Adrenal gland (tissue), 5 donors: Measurements from ENCODE around the gene RAD51AP2.

Experiments
- POLR2A ChIP-seq, 2 donors: fragments of 450-650 bp; IDR thresholded peaks; one replicate each; pipeline ENCODE4 v1.6.1; 2017; ENCODE audit warnings: antibody characterized with exemption in 2 of 2, mild to moderate bottlenecking in 2 of 2, moderate library complexity in 1 of 2
- TF ChIP-seq, protein P1 (sequence below), 6 experiments: fragments of 450-650 bp in 4 of 6; fragments of 200-600 bp in 2 of 6; sonication (generic) in 1 of 6; IDR thresholded peaks; 1 replicate in 5 of 6; 2 replicates in 1 of 6; pipeline versions ENCODE4 v1.5.1 to v1.8.0; 2016 to 2021; ENCODE audit warnings: antibody characterized with exemption in 6 of 6, mild to moderate bottlenecking in 2 of 6, moderate library complexity in 1 of 6
- donor health status: DM: no; HTN: no; CAD: no.

DNA sequence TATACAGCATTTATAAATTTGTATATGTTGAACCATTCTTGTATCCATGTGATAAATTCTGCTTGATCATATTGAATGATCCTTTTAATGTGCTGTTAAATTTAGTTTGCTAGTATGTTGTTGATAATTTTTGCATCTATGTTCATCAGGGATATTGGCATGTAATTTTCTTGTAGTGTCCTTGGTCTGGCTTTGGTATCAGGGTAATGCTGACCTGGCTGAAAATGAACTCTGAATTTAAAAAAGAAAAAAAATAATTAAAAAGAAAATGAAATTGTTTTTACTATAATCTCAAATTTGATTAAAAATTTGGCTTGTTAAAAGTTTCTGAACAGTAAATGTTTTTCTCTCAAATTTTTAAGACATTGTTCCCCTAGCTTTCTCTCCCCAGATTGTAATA lies 46.3 kb downstream of the RAD51AP2 start:
- TF ChIP-seq, protein P1, sequence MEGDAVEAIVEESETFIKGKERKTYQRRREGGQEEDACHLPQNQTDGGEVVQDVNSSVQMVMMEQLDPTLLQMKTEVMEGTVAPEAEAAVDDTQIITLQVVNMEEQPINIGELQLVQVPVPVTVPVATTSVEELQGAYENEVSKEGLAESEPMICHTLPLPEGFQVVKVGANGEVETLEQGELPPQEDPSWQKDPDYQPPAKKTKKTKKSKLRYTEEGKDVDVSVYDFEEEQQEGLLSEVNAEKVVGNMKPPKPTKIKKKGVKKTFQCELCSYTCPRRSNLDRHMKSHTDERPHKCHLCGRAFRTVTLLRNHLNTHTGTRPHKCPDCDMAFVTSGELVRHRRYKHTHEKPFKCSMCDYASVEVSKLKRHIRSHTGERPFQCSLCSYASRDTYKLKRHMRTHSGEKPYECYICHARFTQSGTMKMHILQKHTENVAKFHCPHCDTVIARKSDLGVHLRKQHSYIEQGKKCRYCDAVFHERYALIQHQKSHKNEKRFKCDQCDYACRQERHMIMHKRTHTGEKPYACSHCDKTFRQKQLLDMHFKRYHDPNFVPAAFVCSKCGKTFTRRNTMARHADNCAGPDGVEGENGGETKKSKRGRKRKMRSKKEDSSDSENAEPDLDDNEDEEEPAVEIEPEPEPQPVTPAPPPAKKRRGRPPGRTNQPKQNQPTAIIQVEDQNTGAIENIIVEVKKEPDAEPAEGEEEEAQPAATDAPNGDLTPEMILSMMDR (IDR thresholded peaks at IDR 0.05): no peak
- no peak for TF ChIP-seq POLR2A (IDR thresholded peaks at IDR 0.05)
